B cell (primary cell): ENCODE measurements around the gene ISG20L2. TPM values are rescaled to one million over a fixed set of nuclear protein-coding genes. Genes with fewer than 3 reads are reported as not detected.

Experiments
- ATAC-seq: fragments of 200-7000 bp; cut with Tn5 transposase; one replicate; pipeline ENCODE4 v1.10.0; 2021; ENCODE audit warnings: low read depth, mild to moderate bottlenecking, moderate number of reproducible peaks, moderate library complexity
- CTCF ChIA-PET: fragments of 350-600 bp; sonication (Branson Sonifier 250); formaldehyde crosslinking; loops from one replicate; lab custom pipeline; 2021; ENCODE audit warnings: antibody characterized with exemption, inconsistent platforms; lab: Charles Lee
- POLR2A ChIA-PET: fragments of 350-600 bp; sonication (Branson Sonifier 250); formaldehyde crosslinking; loops from one replicate; lab custom pipeline; 2021; ENCODE audit warnings: antibody characterized with exemption; lab: Charles Lee
- DNase-seq: peaks from one replicate; pipeline ENCODE4 v3.0.0; 2013
- H2AFZ ChIP-seq: 2 replicates; pipeline ENCODE4 v1.6.1; 2012; ENCODE audit warnings: mild to moderate bottlenecking, low read depth, low read length; ENCODE audit not compliant: insufficient read depth, poor library complexity, severe bottlenecking
- H3K27ac ChIP-seq, 2 donors: 1 replicate in 1 of 2; 2 replicates in 1 of 2; pipeline ENCODE4 v1.5.1; 2012 to 2013; ENCODE audit warnings: low read length in 2 of 2, mild to moderate bottlenecking in 2 of 2, moderate library complexity in 1 of 2
- H3K27me3 ChIP-seq, 4 experiments: fragments of 200-600 bp in 1 of 4; sonication (generic) in 1 of 4; replicated peaks in 1 of 4; 1 replicate in 2 of 4; 2 replicates in 2 of 4; pipeline versions ENCODE4 v1.6.1 to v1.7.0; 2013 to 2016; ENCODE audit warnings: low read length in 3 of 4, mild to moderate bottlenecking in 2 of 4, mixed read lengths in 1 of 4, moderate library complexity in 1 of 4; ENCODE audit not compliant: insufficient read depth in 4 of 4, control insufficient read depth in 3 of 4; ENCODE audit errors: control extremely low read depth in 1 of 4
- H3K36me3 ChIP-seq, 2 experiments: replicated peaks in 1 of 2; 1 replicate in 1 of 2; 2 replicates in 1 of 2; pipeline versions ENCODE4 v1.6.1 to v1.7.1; 2013; ENCODE audit warnings: low read length in 1 of 2; ENCODE audit not compliant: insufficient read depth in 2 of 2, control insufficient read depth in 1 of 2; ENCODE audit errors: control extremely low read depth in 1 of 2, extremely low read depth in 1 of 2
- H3K4me1 ChIP-seq, 2 donors: fragments of 200-600 bp in 1 of 2; sonication (generic) in 1 of 2; 1 replicate in 1 of 2; 2 replicates in 1 of 2; pipeline versions ENCODE4 v1.5.1 to v1.6.1; 2013 to 2017; ENCODE audit warnings: low read length in 2 of 2; ENCODE audit not compliant: control insufficient read depth in 2 of 2, insufficient read depth in 2 of 2
- H3K4me2 ChIP-seq: replicated peaks from 2 replicates; pipeline ENCODE3; 2012; ENCODE audit warnings: mild to moderate bottlenecking, low read depth, low read length; ENCODE audit not compliant: poor library complexity, severe bottlenecking
- H3K4me3 ChIP-seq, 5 experiments: fragments of 200-600 bp in 1 of 5; sonication (generic) in 1 of 5; 1 replicate in 3 of 5; 2 replicates in 2 of 5; pipeline versions ENCODE4 v1.5.1 to v1.7.0; 2011 to 2016; ENCODE audit warnings: low read length in 4 of 5, mild to moderate bottlenecking in 4 of 5, low read depth in 2 of 5, control low read depth in 1 of 5, moderate library complexity in 1 of 5; ENCODE audit not compliant: insufficient read depth in 1 of 5; ENCODE audit errors: control extremely low read depth in 1 of 5, extremely low read depth in 1 of 5
- H3K79me2 ChIP-seq: fragments of 200-600 bp; sonication (generic); one replicate; pipeline ENCODE4 v1.6.0; 2016; ENCODE audit warnings: low read length; ENCODE audit not compliant: control insufficient read depth, insufficient read depth
- H3K9ac ChIP-seq: fragments of 200-600 bp; sonication (generic); 2 replicates; pipeline ENCODE4 v1.6.1; 2017; ENCODE audit warnings: mild to moderate bottlenecking, low read length, moderate library complexity
- H3K9me3 ChIP-seq, 3 donors: one replicate each; pipeline versions ENCODE4 v1.6.1 to v1.7.1; 2013; ENCODE audit warnings: low read length in 2 of 3; ENCODE audit not compliant: control insufficient read depth in 2 of 3, insufficient read depth in 1 of 3; ENCODE audit errors: control extremely low read depth in 1 of 3
- H4K20me1 ChIP-seq: 2 replicates; pipeline ENCODE4 v1.6.0; 2012; ENCODE audit warnings: mild to moderate bottlenecking, low read length; ENCODE audit not compliant: insufficient read depth, control insufficient read depth, poor library complexity, severe bottlenecking
- H3K27ac Mint-ChIP-seq: one replicate; pipeline ENCODE4 v1.8.0; 2021; ENCODE audit warnings: mixed read lengths
- H3K27me3 Mint-ChIP-seq: one replicate; pipeline ENCODE4 v1.8.0; 2021; ENCODE audit warnings: mixed read lengths
- H3K4me1 Mint-ChIP-seq: one replicate; pipeline ENCODE4 v1.8.0; 2021; ENCODE audit warnings: mixed read lengths
- H3K4me3 Mint-ChIP-seq: one replicate; pipeline ENCODE4 v1.8.0; 2021; ENCODE audit warnings: mixed read lengths
- H3K9me3 Mint-ChIP-seq: one replicate; pipeline ENCODE4 v1.8.0; 2022; ENCODE audit warnings: mixed read lengths; ENCODE audit not compliant: insufficient read depth
- CTCF ChIP-seq: fragments of 200-600 bp; IDR thresholded peaks from one replicate; pipeline ENCODE4 v1.8.0; 2022; ENCODE audit warnings: antibody characterized with exemption, mild to moderate bottlenecking
- EZH2 ChIP-seq: IDR thresholded peaks from 2 replicates; pipeline ENCODE4 v1.6.1; 2012; ENCODE audit warnings: borderline replicate concordance, low read depth, mild to moderate bottlenecking, moderate library complexity, low read length; ENCODE audit not compliant: insufficient read depth, poor library complexity, severe bottlenecking
- WGBS: methylation state at CpG from one replicate; pipeline ENCODE4 v1.1.5; 2013; ENCODE audit warnings: missing lambda C conversion rate; ENCODE audit not compliant: insufficient coverage; 5-methylcytosine and 5-hydroxymethylcytosine counted together
- intact Hi-C: fragments of 100-400 bp; cut with micrococcal nuclease; formaldehyde crosslinking; loops from one replicate; pipeline ENCODE4 v1.10.0; 2022
- polyA plus RNA-seq: library from polyadenylated mRNA; depleted of rRNA; stranded (reverse); fragments of >200 nt; gene quantifications from 2 replicates; pipeline ENCODE4 v1.2.3, GENCODE V29; 2012
- total RNA-seq, 2 donors: library from RNA; stranded (reverse); fragments of 120-200 nt in 1 of 2; gene quantifications; 1 replicate in 1 of 2; 2 replicates in 1 of 2; pipeline versions ENCODE4 v1.2.3 to v1.2.4, GENCODE V29; 2013 to 2022

ISG20L2 gene
- total and polyA plus RNA-seq, 2 donors (not counting 1 experiment from before 2014, with no cell fraction given), result 30.1 to 51.7 TPM

GRCh38 chr1:156748670-156749418 lies 20.3 kb upstream of the ISG20L2 start:
- peaks cover 0 to 10% of the 10 kb centered on the region in 2 experiments for H3K36me3 ChIP-seq
- Mint-ChIP-seq H3K9me3 (no peaks in the 10 kb centered on the region), H3K4me3 (peak overlapping the region; percentile 93), H3K4me1 (peaks cover 67% of the 10 kb centered on the region), H3K27me3 (no peaks in the 10 kb centered on the region), H3K27ac (peak overlapping the region; percentile 91)
- TF ChIP-seq CTCF (no peak), EZH2 (no peak)
- peak overlapping the region; percentile 78 for H3K4me2 ChIP-seq
- ATAC-seq (no peak), DNase-seq (no peak)
- no peak overlapping the region for H3K4me3 ChIP-seq
- ChIA-PET CTCF (no interaction called here), POLR2A (no interaction called here)
- WGBS, result 8% methylated on average over 5 of the region's 9 CpGs
- H3K27ac ChIP-seq, result peak overlapping the region; percentile 58 to 81
- intact Hi-C loops, result no loop called here
- peak overlapping the region; percentile 29 for H2AFZ ChIP-seq
- H4K20me1 ChIP-seq, result peaks cover 16% of the 10 kb centered on the region
- no peaks in the 10 kb centered on the region for H3K27me3 ChIP-seq
- peaks cover 67% of the 10 kb centered on the region for H3K79me2 ChIP-seq
- H3K9ac ChIP-seq, result peak overlapping the region; percentile 78
- no peaks in the 10 kb centered on the region for H3K9me3 ChIP-seq
- H3K4me1 ChIP-seq, result peaks cover 53 to 62% of the 10 kb centered on the region in 2 donors
